Stimulated activated CD4-positive, alpha-beta T cell treated with anti-CD3 and anti-CD28 coated beads, Interleukin-2, amount 100 ng/mL, for 24 hours (primary cell): ENCODE data around the gene UCHL5.

Experiments
- DNase-seq, 2 donors: peaks; one replicate each; pipeline ENCODE4 v3.0.0-alpha.2; 2020

The UCHL5 gene

DNA sequence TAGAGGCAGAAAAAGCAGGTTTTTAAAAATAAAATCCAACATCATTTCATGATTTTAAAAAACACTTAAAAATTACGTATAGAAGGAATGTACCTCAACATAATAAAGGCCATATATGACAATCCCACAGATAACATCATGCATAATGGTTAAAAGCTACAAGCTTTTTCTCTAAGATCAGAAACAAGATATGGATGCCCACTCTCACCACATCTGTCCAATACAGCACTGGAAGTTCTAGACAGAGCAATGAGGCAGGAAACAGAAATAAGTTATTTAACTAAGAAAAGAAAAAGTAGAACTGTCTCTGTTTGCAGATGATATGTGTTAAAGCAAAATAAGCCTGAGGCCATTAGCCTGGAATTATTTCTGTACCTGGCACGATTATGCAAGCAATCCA is 96.3 kb downstream of the UCHL5 start:
- no peak for DNase-seq
